ENCODE measurements around the gene S100A9.

S100A9 gene

DNA sequence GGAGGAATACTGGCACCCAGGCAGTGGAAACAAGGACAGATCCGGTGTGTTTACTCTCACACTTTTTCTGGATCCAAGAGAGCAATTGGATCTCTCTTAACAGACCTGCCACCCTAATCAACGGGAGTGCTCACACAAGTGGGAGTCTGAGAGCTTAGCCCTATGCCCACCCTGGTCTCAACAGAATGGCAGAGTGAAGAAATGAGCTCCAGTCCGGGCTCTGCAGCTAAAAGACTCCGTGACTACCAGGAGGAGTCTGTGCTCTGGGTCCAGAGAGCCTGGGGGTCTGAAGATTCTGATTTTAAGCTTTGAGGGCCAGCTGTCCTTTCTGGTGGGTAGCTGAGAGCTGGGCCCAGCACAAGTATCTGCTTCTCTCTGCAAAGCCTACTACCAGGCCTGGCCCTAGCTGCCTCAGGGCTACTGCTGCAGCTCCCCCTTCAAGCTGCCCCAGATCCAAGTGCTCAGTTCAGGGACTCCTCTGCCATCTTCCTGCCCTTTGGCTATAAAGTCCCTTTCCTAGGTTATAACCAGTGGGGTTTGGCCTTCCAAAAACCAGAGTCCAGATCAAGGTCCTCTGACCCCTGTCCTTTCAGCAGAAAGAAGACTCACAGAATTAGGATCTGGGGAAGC lies 3.9 kb downstream of the S100A9 start:
- DNase-seq (ENCODE audit: low spot score): no peak

DNA sequence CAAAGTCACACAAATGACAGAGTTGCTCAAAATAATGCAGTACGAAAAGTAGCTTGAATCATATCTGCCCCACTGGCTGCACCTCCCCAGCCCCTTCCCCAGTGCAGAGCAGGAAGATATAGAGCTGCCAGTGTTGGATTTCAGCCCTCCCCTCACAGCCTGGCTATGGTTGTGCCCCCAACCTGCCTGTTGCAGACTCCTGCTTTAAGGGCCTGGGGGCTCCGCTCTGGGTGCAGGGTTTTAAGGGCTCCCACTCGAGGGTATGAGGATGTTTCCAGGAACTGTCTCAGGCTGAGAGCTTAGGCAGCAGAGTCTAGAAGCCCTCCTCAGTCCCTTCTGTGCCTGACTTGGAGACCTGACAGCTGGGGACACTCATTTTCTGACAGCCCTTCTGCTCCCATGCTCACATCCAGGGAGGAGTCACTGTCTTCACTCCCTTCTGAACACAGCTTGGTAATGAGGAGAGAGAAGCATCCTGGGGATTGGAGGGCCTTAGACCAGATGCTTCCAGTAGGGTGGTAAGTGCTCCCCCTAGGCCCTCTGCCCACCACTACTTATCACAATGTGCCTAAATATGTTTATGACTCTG lies 4.6 kb downstream of the S100A9 start:
- DNase-seq (ENCODE audit: low spot score): no peak

GRCh38 chr1:153363641-153364040 lies 6.0 kb downstream of the S100A9 start:
- DNase-seq (ENCODE audit: low spot score): no peak

GRCh38 chr1:153364156-153364555 lies 6.5 kb downstream of the S100A9 start:
- DNase-seq (ENCODE audit: low spot score): no peak

DNA sequence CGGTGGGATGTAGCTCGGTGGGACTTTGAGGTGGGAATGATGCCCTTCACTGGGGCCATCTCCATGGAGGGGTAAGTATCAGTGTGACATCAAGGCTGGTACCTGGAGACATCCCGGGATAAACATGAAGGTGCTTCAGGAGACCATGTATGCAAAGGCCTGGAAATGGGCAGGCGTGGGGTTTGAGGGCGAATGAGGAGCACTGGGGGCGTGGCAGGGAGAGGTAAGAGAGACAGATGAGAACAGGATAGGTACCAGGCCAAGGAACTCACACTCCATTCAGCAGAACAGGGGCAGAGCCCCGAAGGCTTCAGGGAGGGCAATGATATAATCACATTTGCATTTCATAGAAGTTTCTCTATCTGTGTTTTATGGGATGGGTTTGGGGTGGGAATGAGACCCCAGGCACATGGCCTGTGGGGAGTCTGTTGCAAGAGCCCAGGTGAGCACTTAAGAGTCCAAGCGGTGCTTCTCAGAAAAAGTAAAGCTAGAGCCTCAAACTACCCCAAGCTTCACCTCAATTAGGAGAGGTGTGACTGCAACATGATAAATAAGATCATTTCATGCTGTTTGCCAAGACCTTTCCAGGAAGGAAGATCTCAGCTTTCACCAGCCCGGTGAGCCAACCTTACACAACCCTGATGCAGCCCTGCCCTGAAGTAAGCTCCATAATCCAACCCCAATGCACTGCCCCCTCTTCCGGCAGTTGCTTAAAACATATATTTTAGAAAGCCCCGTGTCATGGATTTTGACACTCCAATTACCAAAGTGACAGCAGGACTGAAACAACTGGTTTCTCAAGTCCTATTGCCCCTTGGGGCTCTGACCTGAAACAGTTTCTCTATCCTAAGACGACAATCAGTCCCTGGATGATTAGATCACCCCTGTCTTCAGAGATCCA lies 7.4 kb downstream of the S100A9 start:
- no peak for DNase-seq (ENCODE audit: low spot score)

DNA sequence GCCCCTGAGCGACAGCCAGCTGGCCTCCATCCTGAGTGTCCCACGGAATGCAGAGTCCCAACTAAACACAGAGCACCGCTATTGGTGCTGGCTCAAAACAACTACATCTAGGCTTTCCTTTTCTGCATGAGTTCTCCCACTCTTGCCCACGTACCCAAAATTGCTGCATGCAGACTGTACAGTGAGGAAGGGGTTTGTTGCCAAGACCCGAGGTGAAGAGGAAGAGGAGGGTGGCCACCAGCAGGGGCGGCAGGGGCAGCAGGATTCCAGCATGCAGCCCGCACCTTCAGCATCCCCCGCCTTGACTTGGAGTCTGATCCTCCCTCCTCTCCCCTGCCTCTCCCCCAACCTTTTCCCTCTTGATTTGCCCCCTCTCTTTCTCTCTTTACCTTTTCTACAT lies 8.0 kb downstream of the S100A9 start:
- no peak for DNase-seq (ENCODE audit: low spot score)

GRCh38 chr1:153366261-153366660 lies 8.6 kb downstream of the S100A9 start:
- DNase-seq (ENCODE audit: low spot score): no peak

DNA sequence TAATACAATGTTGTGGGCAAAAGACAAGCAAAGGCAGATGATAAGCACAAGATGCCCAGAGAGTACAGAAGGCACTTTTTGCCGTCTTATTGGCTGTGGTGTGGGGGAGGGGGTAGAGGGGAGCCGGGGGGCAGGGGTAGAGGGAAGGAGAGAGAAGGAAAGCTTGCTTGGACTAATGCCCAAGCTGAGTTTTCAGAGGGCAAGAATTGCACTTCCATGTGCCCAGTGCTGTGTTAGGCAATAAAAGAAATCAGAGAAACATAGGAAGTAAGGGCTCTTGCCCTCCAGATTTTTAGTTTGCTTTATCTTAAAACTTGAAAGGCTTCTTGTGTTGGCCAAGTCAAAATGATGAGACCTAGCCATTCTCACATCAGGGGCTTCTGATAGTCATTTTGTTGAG lies 9.4 kb downstream of the S100A9 start:
- no peak for DNase-seq (ENCODE audit: low spot score)

DNA sequence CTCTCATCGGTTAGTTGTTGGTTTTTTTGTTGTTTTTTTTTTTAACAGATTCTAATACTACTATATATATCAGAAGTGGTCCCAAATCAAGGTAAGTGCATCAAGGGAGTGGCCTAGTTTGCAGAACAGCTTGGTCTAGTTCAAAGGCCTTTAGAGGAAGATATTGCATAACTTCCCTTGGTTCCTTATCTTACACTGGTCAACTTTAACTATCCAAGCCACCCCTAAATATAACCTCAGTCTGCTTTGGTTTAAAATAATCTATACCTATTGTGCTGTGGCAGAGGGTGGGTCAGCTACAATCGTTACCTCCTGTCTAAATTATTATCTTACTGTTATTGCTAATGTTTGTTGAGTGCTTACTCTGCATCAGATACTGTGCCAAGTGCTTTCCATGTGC lies 10.8 kb downstream of the S100A9 start:
- DNase-seq (ENCODE audit: low spot score): no peak

DNA sequence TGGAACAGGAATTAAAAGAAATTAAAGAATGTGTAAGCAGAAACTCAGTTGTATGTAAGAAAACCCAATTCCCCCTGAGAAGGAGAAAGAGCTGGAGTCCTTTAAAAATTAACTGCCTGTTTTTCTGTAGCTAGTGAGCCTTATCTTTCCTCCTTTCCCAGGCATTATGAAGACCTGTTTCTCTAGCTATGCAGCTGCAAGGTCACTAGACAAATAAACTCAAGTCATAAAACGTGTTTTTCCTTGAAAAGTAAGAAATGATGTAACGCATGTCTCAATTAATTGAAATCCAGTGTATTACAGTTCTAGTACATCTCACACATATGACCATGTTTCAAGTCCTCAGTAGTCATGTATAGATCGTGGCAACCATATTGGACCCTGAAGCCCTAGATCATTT lies 12.5 kb downstream of the S100A9 start:
- no peak for DNase-seq (ENCODE audit: low spot score)

DNA sequence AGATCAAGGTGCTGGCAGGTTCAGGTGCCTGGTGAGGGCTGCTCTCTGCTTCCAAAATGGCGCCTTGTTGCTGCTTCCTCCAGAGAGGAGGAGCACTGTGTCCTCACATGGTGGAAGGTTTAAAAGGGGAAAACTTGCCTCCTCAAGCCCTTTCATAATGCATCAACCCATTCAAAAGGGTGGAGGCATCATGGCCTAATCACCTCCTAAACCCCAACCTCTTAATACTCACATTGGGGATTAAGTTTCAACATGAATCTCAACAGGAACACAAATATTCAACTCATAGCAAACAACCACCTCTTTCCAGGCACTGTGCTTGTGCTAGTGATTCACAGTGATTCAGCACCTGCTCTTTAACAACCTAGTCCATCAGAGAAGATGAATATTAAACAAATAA lies 13.6 kb downstream of the S100A9 start:
- no peak for DNase-seq (ENCODE audit: low spot score)

DNA sequence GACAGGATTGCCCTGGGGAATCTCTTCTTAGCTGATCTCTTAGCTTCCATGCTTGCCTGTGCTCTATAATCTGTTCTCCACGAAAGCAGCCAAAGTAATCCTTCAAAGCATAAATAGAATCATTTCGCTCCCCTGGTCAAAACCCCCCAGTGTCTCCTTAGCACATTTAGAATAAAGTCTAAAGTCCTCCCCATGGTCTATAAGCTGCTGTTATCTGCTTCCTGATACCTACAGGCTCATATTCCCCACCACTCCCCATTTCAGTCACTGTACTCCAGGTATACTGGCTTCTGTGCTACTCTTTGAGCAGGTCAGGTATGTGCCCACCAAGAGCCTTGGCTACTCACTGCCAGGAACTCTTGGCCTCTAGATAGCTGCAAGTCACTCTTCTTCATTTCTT lies 14.9 kb downstream of the S100A9 start:
- DNase-seq (ENCODE audit: low spot score): no peak

DNA sequence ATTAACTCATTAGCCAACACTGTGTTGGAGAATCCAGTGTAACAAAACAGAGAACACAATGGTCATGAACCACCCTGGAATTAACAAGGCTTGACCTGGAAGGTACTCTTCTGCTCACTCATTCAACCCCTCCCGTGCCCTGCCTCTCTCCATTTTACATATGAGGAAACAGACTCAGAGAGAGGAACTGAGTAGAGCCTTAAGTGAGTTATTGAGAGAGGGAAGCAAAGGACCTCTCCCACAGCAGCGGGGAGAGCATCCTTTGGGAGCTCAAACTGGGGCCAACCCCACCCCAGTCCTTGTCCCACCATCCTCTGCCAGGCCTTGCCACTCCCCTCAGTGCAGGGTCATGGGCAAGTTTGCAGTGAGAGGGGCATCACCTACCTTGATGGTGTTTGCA lies 16.4 kb downstream of the S100A9 start:
- no peak for DNase-seq (ENCODE audit: low spot score)

GRCh38 chr1:153375511-153375910 lies 17.9 kb downstream of the S100A9 start, which contains the start of gene S100A12:
Gene S100A12 (minus strand): TSS chr1:153375621. CDS start chr1:153374592, 1,029 bp downstream.
- DNase-seq (ENCODE audit: low spot score): no peak

DNA sequence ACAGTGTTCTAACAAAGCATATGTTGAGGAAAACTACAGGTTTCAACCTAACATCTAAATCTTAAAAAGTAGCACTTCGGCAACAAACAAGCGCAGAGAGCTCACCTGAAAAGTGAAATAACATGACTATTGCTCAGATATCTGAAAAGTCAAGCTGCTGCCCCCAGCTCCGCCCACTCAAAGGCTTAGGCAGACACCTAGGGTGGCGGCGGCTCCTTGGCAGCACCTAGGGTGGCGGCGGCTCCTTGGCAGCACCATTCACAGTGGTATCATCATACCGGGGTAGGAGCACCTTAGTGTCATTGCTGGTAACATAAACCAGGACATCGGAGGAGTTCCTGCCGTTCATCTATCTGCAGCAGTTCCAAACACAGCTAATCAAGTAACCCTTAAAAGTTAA lies 21.9 kb downstream of the S100A9 start:
- DNase-seq (ENCODE audit: low spot score): no peak

DNA sequence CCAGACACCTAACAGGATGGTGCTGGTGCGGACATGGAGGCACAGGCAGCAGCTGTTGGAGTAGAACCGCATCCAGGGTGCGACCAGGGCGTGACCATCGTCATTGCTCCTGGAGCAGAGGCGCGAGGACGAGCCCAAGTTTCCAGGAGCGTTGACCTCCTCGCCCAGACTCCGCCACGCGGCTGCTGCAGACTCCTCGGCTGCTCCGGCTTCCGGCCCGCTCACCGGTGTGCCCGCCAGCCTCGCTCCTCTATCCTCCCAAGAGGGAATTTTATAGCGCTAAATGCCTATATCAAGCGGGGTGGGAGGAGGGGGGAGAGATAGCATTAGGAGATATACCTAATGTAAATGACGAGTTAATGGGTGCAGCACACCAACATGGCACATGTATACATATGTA lies 23.1 kb downstream of the S100A9 start:
- no peak for DNase-seq (ENCODE audit: low spot score)

GRCh38 chr1:153384958-153385580 lies 27.4 kb downstream of the S100A9 start:
- no peak for DNase-seq (ENCODE audit: low spot score)

GRCh38 chr1:153386500-153386901 lies 28.8 kb downstream of the S100A9 start:
- DNase-seq (ENCODE audit: low spot score): no peak

DNA sequence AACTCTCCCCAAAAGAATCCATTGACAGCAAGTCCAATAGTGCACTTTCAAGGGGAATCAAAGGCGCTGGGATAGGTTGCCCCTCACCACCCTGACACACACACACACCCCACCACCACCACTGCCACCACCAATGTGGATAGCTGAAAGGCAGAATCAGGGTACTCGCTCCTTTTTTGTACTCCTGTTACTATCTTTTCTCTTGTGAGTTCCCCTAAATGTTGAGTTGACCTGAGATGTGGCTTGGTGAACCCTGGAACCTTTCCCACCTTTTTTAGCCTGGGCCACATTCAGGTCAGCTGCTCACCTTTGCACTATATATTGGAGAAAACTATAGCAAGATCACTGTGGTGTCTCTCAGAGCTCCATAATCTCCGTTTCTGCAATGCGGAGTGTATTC lies 29.3 kb downstream of the S100A9 start:
- DNase-seq (ENCODE audit: low spot score): no peak

GRCh38 chr1:153387785-153388184 lies 30.1 kb downstream of the S100A9 start:
- no peak for DNase-seq (ENCODE audit: low spot score)

DNA sequence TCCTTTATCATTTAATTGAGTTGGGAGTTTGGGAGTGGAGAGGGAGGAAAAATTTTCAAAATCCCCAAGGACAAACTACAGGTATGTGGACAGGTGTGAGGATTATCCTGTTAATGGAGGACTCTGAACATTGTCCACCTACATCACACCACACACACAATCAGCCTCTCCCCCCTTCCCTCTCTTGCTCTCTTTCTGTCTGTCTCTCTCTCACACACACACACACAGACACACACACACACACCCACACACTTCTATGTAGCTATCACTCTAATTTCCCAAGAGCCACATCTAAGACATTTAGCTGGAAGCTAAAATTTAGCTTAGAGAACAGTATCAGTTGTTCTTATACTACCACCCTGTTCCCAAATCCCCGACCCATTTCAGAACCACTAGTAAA lies 31.7 kb downstream of the S100A9 start:
- no peak for DNase-seq (ENCODE audit: low spot score)

- DNase-seq (ENCODE audit: low spot score): no peak
These were observed 32.6 kb downstream of the S100A9 start for GRCh38 chr1:153389973-153390879.
